HG02981 (cell line): ENCODE results near the gene KLHL40.

ENCODE experiments used
- ATAC-seq: cut with Tn5 transposase; IDR thresholded peaks from one replicate; pipeline ENCODE4 v1.9.1; 2021; ENCODE audit warnings: mild to moderate bottlenecking, moderate library complexity; ENCODE audit not compliant: unreplicated experiment

The KLHL40 gene, protein sequence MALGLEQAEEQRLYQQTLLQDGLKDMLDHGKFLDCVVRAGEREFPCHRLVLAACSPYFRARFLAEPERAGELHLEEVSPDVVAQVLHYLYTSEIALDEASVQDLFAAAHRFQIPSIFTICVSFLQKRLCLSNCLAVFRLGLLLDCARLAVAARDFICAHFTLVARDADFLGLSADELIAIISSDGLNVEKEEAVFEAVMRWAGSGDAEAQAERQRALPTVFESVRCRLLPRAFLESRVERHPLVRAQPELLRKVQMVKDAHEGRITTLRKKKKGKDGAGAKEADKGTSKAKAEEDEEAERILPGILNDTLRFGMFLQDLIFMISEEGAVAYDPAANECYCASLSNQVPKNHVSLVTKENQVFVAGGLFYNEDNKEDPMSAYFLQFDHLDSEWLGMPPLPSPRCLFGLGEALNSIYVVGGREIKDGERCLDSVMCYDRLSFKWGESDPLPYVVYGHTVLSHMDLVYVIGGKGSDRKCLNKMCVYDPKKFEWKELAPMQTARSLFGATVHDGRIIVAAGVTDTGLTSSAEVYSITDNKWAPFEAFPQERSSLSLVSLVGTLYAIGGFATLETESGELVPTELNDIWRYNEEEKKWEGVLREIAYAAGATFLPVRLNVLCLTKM

GRCh38 chr3:42685363-42685881, at the start of gene KLHL40:
KLHL40 (plus strand) TSS chr3:42685537; CDS start chr3:42685619, 82 bp downstream.
- ATAC-seq, result no peak

- no peak for ATAC-seq
Observed at GRCh38 chr3:42637001-42637400, 48.3 kb upstream of the KLHL40 start.

DNA sequence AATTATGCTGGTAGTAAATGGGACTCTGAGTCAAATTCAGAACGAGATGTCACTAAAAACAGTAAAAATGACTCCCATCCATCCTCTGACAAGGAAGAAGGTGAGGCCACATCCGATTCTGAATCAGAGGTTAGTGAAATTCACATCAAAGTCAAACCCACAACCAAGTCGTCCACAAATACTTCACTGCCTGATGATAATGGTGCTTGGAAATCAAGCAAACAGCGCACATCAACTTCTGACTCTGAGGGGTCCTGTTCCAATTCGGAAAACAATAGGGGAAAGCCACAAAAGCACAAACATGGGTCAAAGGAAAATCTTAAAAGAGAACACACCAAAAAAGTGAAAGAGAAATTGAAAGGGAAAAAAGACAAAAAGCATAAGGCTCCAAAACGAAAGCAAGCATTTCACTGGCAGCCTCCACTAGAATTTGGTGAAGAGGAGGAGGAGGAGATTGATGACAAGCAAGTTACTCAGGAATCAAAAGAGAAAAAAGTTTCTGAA, 46.9 kb upstream of the KLHL40 start:
- no peak for ATAC-seq

- no peak for ATAC-seq
Observed at GRCh38 chr3:42639192-42639591, 46.1 kb upstream of the KLHL40 start.

DNA sequence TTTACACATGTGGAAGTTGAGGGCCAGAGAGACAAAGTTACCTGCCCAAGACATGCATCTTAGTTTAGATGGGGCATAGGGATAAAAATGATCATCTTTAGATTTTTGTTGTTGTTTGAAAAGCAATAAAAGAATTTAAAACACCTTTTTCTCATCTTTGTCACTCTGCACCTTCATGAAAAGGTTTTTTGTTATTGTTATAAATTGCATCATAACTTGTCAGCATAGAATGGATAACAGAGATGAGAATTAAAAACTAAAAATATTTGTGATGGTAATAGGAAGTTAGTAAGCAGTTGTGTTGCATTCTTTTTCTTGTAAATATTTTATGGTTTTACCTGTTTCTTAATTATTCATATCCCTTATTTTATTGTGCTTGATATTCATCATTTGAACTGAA, 45.2 kb upstream of the KLHL40 start:
- no peak for ATAC-seq

DNA sequence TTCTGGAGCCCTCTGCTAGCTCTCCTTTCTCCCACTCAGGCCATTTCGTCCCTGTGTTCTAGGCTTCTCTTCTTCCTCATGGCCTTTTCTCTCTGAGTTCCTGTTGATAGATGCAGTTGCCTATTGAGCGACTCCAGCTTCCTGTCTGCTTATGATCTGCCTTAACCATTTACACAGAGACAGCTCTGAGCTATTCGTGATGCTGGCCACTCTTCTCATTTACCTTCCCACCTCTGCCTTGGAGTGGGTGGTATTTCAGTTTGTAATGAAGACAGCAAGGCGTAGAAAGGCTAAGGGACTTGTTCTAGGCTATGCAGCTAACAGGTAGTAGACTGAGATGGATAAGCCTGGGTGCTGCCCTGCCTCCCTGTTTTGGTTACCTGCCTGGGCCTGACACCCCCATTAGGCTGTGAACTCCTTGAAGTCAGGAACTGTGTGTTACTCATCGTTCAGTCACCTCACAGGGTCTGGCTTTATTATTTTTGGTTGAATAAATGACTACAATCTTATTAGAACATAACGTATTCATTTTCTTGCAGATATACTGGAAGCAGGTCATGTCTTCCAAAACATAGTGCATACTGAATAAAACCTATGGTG, 44.5 kb upstream of the KLHL40 start:
- ATAC-seq, result no peak

DNA sequence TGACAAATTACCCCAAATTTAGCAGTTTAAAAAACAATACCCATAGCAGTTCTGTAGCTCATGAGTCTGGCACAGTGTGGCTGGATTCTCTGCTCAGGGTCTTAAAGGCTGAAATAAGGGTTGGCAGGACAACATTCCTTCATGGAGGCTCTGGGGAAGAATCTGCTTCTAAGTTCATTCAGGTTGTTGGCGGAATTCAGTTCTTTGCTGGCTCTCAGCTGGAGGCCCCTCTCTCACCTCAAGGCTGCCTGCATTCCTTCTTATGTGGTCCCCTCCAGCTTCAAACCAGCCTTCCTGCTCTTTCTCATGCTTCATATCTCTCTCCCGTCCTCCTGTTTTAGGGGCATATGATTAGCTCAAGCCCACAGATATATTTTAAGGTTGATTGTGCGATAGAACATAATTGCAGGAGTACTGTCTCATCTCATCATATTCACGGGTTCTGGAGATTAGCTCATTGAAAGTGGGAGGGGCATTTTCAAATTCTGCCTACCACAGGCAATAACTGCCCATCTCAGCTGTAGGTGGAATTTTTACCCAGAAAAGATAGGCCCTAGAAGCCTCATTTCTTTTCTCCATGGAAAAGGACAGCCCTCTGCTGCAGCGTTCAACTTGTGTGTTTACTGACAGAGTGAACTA, 37.4 kb upstream of the KLHL40 start:
- ATAC-seq, result no peak

DNA sequence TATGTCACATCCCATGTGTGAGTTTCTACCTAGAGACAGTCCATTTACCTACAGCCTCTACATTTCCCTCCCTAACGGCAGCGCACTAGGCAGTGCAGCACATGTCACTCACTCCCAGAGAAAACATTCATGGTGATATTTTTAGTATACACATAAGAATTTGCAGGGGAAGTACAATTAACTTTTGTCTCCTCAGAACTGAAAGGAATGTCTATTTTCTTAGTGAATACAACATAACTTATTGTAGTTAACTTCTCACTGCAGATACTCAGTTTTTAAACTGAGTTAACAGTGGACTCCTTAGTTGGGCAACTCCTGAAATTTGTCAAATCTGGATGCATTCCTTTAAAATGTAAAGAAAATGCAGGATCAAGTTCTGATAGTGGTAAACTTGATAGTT, 36.3 kb upstream of the KLHL40 start:
- no peak for ATAC-seq

DNA sequence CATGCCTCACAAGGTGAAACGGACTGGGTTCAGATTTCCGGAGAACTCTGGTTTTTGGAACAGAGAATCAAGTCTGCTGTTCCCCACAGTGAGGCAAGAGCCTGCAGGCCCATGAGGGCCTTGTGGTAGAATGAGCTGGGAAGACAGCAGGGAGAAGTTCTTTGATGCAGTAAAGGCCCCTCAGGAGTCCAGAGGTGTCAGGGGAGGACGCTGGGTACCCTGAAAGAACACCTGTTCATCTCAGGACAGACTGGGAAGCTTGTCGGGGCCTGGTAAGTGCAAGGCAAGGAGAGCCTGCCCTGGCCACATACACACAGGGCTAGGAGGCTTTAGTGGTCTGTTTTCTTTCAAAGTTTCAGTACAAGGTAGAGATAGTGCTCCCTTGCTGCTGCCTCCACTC, 35.6 kb upstream of the KLHL40 start:
- ATAC-seq, result no peak

DNA sequence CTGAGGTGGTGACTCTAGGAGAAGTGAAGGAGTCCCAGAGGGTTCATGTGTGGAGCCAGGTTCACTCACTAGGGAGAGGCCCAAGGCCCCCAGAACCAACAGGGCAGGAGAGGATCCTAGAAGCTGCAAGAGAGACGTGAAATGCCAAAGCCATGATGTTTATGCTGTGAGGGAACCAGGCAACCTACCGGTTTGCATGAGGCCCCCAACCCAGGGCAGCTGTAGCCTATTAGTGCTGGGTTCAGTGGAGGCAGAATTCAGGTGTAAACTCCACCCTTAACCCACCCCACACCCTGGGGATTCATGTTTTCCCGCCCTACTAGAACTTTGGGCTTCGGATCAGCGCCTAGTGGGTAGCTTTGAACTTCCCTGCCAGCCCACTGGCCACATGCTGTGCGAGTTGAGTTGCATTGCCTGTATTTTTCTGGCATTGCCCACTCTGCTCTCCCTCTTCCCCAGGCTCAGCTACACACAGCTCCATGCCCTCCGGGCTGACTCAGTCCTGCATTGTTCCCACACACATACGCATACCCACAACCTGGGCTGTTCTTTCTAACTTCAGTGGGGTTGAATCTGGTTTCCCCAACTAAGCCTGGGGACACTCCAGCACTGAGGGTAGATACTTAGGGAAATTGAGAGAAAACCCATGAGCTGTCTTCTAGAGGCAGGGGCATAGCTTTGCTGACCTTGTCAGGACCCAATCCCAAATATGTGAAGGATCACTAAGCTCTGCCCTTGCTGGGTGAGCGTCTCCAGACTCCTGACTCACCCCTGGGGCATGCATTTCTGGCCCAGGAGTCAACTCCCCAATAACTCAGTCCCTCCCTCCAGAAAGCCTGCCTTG, 33.9 kb upstream of the KLHL40 start:
- no peak for ATAC-seq

- ATAC-seq, result peak; percentile 19
Observed at GRCh38 chr3:42652251-42652610, 33.1 kb upstream of the KLHL40 start.

DNA sequence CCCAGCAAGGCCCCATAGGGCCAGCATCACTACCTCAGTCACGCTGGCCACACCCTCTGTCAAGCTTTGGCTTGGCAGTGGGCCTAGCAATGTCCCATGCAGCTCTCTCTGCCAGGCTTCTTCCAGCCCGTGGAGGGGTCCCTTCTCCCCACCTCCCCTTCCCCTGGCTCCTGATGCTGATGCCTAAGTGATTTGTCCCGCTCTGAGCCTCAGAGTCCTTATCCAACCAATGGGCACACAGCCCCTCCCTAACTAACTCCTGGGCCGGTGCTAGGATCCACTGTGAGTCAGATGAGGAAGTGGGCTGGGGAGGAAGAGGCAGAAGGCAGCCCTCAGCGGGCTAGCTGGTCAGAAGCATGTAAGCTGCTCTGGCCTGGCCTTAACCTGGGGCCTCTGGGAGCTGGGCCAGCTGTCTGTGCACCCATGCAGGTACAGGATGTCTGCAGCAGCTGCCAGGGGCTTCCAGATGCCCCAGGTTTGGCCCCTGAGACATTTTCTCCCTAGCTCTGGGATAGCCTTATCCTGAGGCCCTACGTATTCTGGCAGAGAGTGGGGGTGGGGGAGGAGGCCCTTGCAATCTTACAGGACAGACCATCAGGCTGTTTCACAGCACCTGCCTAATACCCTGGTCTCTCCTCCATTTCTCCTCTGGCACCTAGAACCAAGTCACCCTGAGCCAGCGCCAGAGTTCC, 32.6 kb upstream of the KLHL40 start:
- ATAC-seq, result peak; percentile 77

DNA sequence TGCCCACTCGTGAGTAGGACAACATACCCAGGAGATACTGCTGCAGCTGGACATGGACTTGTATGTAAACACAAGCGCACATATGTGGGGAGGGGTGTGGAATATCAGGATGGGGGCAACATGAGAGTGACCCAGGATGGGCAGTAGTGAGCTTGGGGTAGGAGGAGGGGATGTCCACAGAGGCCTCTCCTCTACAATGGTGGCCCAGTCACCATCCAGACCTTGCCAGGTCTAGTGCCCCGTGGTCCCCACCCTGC, 32.1 kb upstream of the KLHL40 start:
- no peak for ATAC-seq

DNA sequence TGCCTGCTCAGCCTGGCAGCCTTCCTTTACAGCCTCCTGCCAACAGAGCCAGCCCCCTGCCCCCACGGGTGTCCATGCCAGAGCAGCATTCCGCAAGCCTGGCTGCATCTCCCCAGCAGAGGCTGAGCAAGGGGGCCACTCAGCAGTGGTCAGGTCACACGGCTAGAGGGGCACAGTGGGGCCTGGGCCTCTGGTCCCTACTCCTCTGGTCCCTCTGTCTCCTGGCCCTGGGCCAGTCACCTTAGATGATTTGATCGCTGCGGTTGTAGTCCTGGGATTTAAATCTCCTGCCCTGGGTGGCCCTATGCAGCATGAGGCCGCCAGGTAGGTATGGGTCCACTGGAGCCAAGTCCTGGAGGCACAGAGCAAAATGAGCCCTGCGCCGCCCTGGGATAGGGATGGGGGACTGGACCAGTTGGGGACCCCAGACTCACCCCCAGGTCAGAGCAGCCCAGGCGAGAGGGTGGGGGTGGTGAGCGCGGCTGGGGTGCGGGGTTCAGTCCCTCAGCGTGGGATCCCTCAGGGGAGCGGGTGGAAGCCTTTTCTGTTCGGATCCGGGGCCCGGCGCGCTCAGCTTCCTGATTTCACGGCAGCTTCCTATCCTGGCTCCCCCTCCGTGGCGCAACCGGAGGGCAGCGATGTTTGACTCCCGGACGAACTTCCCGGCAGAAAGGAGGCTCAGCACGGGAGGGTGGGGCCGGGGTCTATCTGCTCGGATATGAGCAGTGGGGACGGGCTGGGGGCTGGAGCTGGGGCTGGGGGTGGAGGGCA, 31.6 kb upstream of the KLHL40 start, which contains the start of gene ZBTB47:
Gene ZBTB47, plus strand, starts transcription at position 138 of the 771 bp plus-strand sequence. CDS start 4,659 bp downstream, outside the sequence.
- no peak for ATAC-seq

DNA sequence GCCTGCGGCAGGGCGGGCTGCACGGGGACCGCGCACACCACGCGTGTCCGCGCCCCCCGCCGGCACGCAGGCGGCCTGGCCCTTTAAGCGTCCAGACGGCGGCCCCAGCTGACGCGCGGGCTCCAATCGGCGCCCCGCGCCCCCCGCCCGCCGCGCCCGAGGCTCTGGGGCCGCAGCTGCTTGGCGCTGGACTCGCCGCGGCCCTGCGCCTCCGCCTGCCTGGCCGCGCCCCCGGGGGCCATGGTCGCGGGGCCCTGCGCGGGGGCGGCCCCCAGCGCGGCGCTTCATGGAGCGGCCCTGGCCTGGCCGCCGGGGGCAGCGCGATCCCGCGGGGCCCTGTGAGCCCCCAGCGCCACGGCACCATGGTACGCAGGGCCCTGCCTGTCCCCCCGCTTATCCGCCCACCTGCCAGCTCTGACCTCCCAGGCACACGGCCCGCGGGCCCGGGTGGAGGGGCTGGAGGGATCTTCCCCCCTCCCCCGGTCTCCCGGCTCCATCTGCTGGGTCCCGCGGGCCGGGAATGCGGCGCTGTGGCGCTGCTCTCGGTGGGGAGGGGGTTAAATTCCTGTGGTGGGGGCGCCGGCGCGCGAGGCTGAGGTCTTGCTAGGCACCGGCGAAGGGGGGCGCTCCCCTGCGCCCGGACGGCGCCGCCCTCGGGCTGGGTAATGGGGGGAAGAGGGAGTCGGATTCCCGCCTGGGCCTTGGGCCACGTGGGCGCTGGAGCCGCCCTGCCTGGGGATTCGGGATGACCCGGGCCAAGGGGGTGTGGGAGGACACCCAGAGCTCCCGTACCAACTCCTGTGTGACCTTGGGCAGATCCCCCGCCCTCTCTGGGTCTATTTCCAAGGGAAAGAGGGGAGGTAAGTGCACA, 30.8 kb upstream of the KLHL40 start:
- ATAC-seq, result no peak

GRCh38 chr3:42655331-42655888, 29.9 kb upstream of the KLHL40 start:
- ATAC-seq, result no peak

- no peak for ATAC-seq
Observed at GRCh38 chr3:42655980-42656679, 29.2 kb upstream of the KLHL40 start.
